Activated T-helper 9 cell treated with anti-CD3 and anti-CD28 coated beads, Interleukin-2, amount 50 U/mL, for 16 hours (primary cell): ENCODE data around the gene AMPH.

Experiments used
- DNase-seq: peaks from one replicate; pipeline ENCODE4 v3.0.0-alpha.2; 2020; ENCODE audit warnings: low read depth

AMPH gene

GRCh38 chr7:38630720-38631673 lies at the start of gene AMPH:
Gene AMPH (minus strand): TSS chr7:38631373. CDS start chr7:38631351, 22 bp downstream.
- no peak for DNase-seq

- no peak for DNase-seq
Observed at GRCh38 chr7:38679419-38679818, 48.2 kb upstream of the AMPH start.

GRCh38 chr7:38678698-38679054 lies 47.5 kb upstream of the AMPH start:
- DNase-seq: no peak

- DNase-seq: no peak
Observed at GRCh38 chr7:38677981-38678697, 47.0 kb upstream of the AMPH start.

GRCh38 chr7:38675494-38676106 lies 44.4 kb upstream of the AMPH start:
- no peak for DNase-seq

GRCh38 chr7:38674513-38674912 lies 43.3 kb upstream of the AMPH start:
- no peak for DNase-seq

GRCh38 chr7:38673795-38674194 lies 42.6 kb upstream of the AMPH start:
- no peak for DNase-seq

GRCh38 chr7:38671911-38672905 lies 41.0 kb upstream of the AMPH start:
- DNase-seq: no peak

GRCh38 chr7:38669965-38670520 lies 38.9 kb upstream of the AMPH start:
- no peak for DNase-seq

- DNase-seq: no peak
Observed at GRCh38 chr7:38664972-38665371, 33.8 kb upstream of the AMPH start.

GRCh38 chr7:38660427-38661099 lies 29.4 kb upstream of the AMPH start:
- no peak for DNase-seq

GRCh38 chr7:38659931-38660330 lies 28.8 kb upstream of the AMPH start:
- DNase-seq: no peak

GRCh38 chr7:38658921-38659320 lies 27.7 kb upstream of the AMPH start:
- no peak for DNase-seq

- DNase-seq: no peak
Observed at GRCh38 chr7:38656968-38657367, 25.8 kb upstream of the AMPH start.

GRCh38 chr7:38655833-38656774 lies 24.9 kb upstream of the AMPH start:
- DNase-seq: no peak

- no peak for DNase-seq
Observed at GRCh38 chr7:38637957-38638356, 6.8 kb upstream of the AMPH start.

- DNase-seq: no peak
Observed at GRCh38 chr7:38632411-38632810, 1.2 kb upstream of the AMPH start.

GRCh38 chr7:38629651-38630510 lies 1.3 kb downstream of the AMPH start:
- no peak for DNase-seq
